Measurements from ENCODE around the gene ZNF629.

The ZNF629 gene

DNA sequence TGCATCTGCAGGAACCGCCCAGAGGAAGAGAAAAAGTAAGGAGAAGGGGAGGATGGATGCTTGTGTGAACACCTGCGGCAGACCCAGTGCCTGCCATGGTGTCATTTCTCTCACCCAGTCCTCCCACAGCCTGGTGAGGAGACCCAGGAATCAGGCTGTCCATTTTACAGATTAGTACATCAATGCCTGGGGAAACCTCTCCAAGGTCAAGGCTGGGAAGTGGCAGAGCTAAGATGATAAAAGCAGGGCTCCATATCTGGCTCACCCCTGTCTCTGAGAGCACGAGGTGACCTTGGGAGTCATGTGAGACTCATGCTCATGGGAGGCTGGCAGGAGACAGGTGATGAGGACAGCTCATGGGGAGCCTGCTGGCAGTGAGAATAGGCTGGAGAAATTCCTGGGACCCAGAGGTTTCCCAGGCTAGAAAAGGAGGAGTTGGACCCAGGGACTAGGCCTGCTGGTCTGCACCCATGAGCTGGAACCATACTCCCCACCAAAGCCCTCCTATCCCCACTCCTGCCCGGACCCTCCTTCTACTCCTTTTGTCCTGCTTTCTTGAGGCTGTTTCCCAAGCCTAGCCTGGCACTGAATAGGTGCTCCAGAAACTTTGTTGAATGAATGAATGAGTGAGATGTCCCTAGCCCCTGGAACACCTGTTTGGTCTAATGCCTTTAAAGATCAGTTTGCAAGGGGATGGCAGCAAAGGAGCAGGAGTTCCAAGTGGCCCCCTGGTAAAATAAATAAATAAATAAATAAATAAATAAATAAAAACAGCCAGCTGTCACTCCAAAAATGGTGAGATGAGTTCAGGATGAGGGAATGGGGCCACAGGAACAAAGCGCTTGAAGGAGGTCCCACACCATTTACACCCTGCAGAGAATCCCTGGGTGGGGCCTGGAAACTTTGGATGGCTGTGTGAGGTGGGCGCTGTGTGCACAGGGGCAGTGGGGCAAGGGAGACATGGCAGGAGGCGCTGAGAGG lies 1.6 kb downstream of the ZNF629 start:
- Histone ChIP-seq H3K79me2 (ENCODE audit: control insufficient read depth, insufficient read depth, low read length, unreplicated experiment) (peaks cover 30% of the 10 kb centered on the region), H3K27me3 (ENCODE audit: insufficient read depth, low read length) (no peaks in the 10 kb centered on the region), H3K27ac (ENCODE audit: low read depth, low read length) (peak overlapping the region; percentile 67; the same call in 1 of the 2 replicates), H3K4me1 (ENCODE audit: control insufficient read depth, insufficient read depth, low read length, unreplicated experiment) (peaks cover 13% of the 10 kb centered on the region), H3K4me3 (ENCODE audit: low read depth, low read length) (peak overlapping the region; percentile 87), H2AFZ (ENCODE audit: low read length, unreplicated experiment) (no peak overlapping the region), H3K36me3 (ENCODE audit: insufficient read depth, low read length) (peaks cover 8% of the 10 kb centered on the region; the same call in 1 of the 2 replicates)

- Histone ChIP-seq H3K4me1 (ENCODE audit: control insufficient read depth, insufficient read depth, low read length, unreplicated experiment) (peaks cover 13% of the 10 kb centered on the region), H3K36me3 (ENCODE audit: insufficient read depth, low read length) (peaks cover 8% of the 10 kb centered on the region; the same call in 1 of the 2 replicates), H3K79me2 (ENCODE audit: control insufficient read depth, insufficient read depth, low read length, unreplicated experiment) (peaks cover 30% of the 10 kb centered on the region), H3K27ac (ENCODE audit: low read depth, low read length) (no peak overlapping the region), H2AFZ (ENCODE audit: low read length, unreplicated experiment) (no peak overlapping the region), H3K4me3 (ENCODE audit: low read depth, low read length) (no peak overlapping the region), H3K27me3 (ENCODE audit: insufficient read depth, low read length) (no peaks in the 10 kb centered on the region)
Observed at GRCh38 chr16:30784215-30784614, 2.8 kb downstream of the ZNF629 start.

DNA sequence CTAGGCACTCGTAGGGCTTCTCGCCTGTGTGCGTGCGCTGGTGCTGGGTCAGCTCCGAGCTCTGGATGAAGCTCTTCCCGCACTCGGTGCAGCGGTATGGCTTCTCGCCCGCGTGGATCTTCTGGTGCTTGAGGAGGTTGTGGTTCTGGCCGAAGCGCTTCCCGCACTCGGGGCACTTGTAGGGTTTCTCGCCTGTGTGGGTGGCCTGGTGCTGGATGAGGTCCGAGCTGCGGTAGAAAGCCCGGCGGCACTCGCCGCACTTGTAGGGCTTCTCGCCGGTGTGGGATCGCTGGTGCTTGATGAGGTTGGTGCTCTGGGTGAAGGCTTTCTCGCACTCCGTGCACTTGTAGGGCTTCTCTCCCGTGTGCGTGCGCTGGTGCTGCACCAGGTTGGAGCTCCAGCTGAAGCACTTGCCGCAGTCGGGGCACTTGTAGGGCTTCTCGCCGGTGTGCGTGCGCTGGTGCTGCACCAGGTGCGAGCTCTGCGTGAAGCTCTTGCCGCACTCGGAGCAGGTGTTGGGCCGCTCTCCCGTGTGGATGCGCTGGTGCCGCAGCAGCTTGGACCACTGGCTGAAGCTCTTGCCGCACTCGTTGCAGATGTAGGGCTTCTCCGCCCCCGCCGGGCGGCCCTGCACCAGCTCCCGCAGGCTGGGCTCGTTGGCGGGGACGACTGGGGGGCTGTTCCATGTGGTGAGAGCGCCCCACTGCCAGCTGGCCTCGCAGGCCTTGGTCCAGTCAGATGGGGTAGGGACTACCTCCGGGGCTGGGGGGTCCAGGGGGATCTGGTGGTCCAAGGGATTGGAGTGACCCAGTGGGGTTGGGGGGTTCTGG lies 3.5 kb downstream of the ZNF629 start:
- Histone ChIP-seq H2AFZ (ENCODE audit: low read length, unreplicated experiment) (no peak overlapping the region), H3K27ac (ENCODE audit: low read depth, low read length) (no peak overlapping the region), H3K4me3 (ENCODE audit: low read depth, low read length) (no peak overlapping the region), H3K4me1 (ENCODE audit: control insufficient read depth, insufficient read depth, low read length, unreplicated experiment) (peaks cover 13% of the 10 kb centered on the region), H3K27me3 (ENCODE audit: insufficient read depth, low read length) (no peaks in the 10 kb centered on the region), H3K36me3 (ENCODE audit: insufficient read depth, low read length) (peaks cover 8% of the 10 kb centered on the region; the same call in 1 of the 2 replicates), H3K79me2 (ENCODE audit: control insufficient read depth, insufficient read depth, low read length, unreplicated experiment) (peaks cover 30% of the 10 kb centered on the region)

- H2AFZ ChIP-seq (ENCODE audit: low read length, unreplicated experiment), result no peak overlapping the region
- H3K27me3 ChIP-seq (ENCODE audit: insufficient read depth, low read length), result no peaks in the 10 kb centered on the region
- H3K36me3 ChIP-seq (ENCODE audit: insufficient read depth, low read length), result peaks cover 8% of the 10 kb centered on the region; the same call in 1 of the 2 replicates
- no peak overlapping the region for H3K27ac ChIP-seq (ENCODE audit: low read depth, low read length)
- peaks cover 30% of the 10 kb centered on the region for H3K79me2 ChIP-seq (ENCODE audit: control insufficient read depth, insufficient read depth, low read length, unreplicated experiment)
- H3K4me1 ChIP-seq (ENCODE audit: control insufficient read depth, insufficient read depth, low read length, unreplicated experiment), result peaks cover 15% of the 10 kb centered on the region
- H3K4me3 ChIP-seq (ENCODE audit: low read depth, low read length), result no peak overlapping the region
Observed at GRCh38 chr16:30782486-30783279, 4.3 kb downstream of the ZNF629 start.

- peaks cover 8% of the 10 kb centered on the region; the same call in 1 of the 2 replicates for H3K36me3 ChIP-seq (ENCODE audit: insufficient read depth, low read length)
- H2AFZ ChIP-seq (ENCODE audit: low read length, unreplicated experiment), result no peak overlapping the region
- no peak overlapping the region for H3K4me3 ChIP-seq (ENCODE audit: low read depth, low read length)
- H3K27me3 ChIP-seq (ENCODE audit: insufficient read depth, low read length), result no peaks in the 10 kb centered on the region
- no peak overlapping the region for H3K27ac ChIP-seq (ENCODE audit: low read depth, low read length)
- peaks cover 15% of the 10 kb centered on the region for H3K4me1 ChIP-seq (ENCODE audit: control insufficient read depth, insufficient read depth, low read length, unreplicated experiment)
- peaks cover 13% of the 10 kb centered on the region for H3K79me2 ChIP-seq (ENCODE audit: control insufficient read depth, insufficient read depth, low read length, unreplicated experiment)
Observed at GRCh38 chr16:30780549-30780948, 6.5 kb downstream of the ZNF629 start.

- Histone ChIP-seq H3K4me3 (ENCODE audit: low read depth, low read length) (no peak overlapping the region), H3K36me3 (ENCODE audit: insufficient read depth, low read length) (peaks cover 8% of the 10 kb centered on the region; the same call in 1 of the 2 replicates), H3K27me3 (ENCODE audit: insufficient read depth, low read length) (no peaks in the 10 kb centered on the region), H3K27ac (ENCODE audit: low read depth, low read length) (no peak overlapping the region), H3K79me2 (ENCODE audit: control insufficient read depth, insufficient read depth, low read length, unreplicated experiment) (peaks cover 8% of the 10 kb centered on the region), H3K4me1 (ENCODE audit: control insufficient read depth, insufficient read depth, low read length, unreplicated experiment) (peaks cover 13% of the 10 kb centered on the region), H2AFZ (ENCODE audit: low read length, unreplicated experiment) (no peak overlapping the region)
Observed at GRCh38 chr16:30780021-30780420, 7.0 kb downstream of the ZNF629 start.

DNA sequence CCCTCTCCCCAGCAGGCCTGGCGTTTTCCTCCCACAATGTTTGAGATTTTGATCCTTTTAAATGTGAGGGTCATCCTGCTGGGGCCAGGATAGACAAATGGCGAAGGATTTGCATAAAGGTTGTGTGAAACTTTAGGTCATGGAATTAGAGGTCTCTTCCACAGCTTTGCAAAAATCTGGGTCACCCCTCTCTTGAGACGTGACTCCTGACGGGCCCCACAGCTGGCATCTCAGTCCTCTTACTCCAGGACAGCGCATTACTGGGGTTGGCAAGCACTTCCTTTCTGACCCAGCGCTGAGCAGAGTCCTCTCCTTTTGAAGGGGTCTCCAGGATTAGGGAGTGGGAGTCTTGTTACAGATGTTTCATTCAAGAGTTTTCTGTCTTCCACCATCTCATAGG lies 7.4 kb downstream of the ZNF629 start:
- H3K79me2 ChIP-seq (ENCODE audit: control insufficient read depth, insufficient read depth, low read length, unreplicated experiment), result peaks cover 4% of the 10 kb centered on the region
- no peak overlapping the region for H3K27ac ChIP-seq (ENCODE audit: low read depth, low read length)
- no peak overlapping the region for H2AFZ ChIP-seq (ENCODE audit: low read length, unreplicated experiment)
- peaks cover 17% of the 10 kb centered on the region for H3K4me1 ChIP-seq (ENCODE audit: control insufficient read depth, insufficient read depth, low read length, unreplicated experiment)
- H3K27me3 ChIP-seq (ENCODE audit: insufficient read depth, low read length), result no peaks in the 10 kb centered on the region
- no peak overlapping the region for H3K4me3 ChIP-seq (ENCODE audit: low read depth, low read length)
- H3K36me3 ChIP-seq (ENCODE audit: insufficient read depth, low read length), result peaks cover 8% of the 10 kb centered on the region; the same call in 1 of the 2 replicates

GRCh38 chr16:30778549-30779244 lies 8.3 kb downstream of the ZNF629 start:
- H2AFZ ChIP-seq (ENCODE audit: low read length, unreplicated experiment), result no peak overlapping the region
- peaks cover 20% of the 10 kb centered on the region for H3K4me1 ChIP-seq (ENCODE audit: control insufficient read depth, insufficient read depth, low read length, unreplicated experiment)
- H3K79me2 ChIP-seq (ENCODE audit: control insufficient read depth, insufficient read depth, low read length, unreplicated experiment), result peaks cover 2% of the 10 kb centered on the region
- H3K4me3 ChIP-seq (ENCODE audit: low read depth, low read length), result no peak overlapping the region
- H3K27me3 ChIP-seq (ENCODE audit: insufficient read depth, low read length), result no peaks in the 10 kb centered on the region
- peak overlapping the region; percentile 39; the same call in 1 of the 2 replicates for H3K27ac ChIP-seq (ENCODE audit: low read depth, low read length)
- peaks cover 8% of the 10 kb centered on the region; the same call in 1 of the 2 replicates for H3K36me3 ChIP-seq (ENCODE audit: insufficient read depth, low read length)

DNA sequence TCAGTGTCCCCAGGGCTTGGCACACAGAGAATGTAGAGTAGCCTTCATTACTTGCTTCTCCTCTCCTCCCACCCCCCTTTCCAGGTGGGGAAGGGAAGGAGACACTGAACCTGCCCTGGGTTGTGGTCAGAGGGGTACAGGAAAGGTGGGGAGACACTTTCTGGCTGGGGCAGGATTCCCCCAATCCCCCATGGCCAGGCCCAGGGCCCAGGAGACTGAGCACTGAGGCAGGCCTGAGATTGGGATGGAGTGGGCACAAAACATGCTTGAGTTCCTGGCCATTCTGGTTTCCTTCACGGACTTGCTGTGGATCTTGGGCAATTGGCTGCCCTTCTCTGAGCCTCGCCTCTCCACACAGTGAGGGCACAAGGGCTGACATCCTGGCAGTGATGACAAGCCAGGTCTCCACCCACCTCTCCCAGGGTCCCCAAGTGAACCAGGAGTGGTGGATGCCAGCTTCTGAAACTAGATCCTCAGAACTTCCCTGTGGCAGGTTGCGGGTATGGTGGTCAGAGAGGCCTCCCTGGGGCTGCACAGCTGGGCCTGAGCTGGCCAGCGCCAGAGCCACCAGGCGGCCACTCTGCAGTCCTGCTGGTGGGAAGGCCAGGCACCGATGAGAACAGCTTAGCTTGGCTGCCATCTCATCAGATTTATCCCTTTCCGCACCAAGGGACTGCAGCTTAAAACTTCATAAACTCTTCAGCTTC lies 9.3 kb downstream of the ZNF629 start:
- Histone ChIP-seq H3K79me2 (ENCODE audit: control insufficient read depth, insufficient read depth, low read length, unreplicated experiment) (peaks cover 2% of the 10 kb centered on the region), H3K4me1 (ENCODE audit: control insufficient read depth, insufficient read depth, low read length, unreplicated experiment) (peaks cover 20% of the 10 kb centered on the region), H2AFZ (ENCODE audit: low read length, unreplicated experiment) (no peak overlapping the region), H3K36me3 (ENCODE audit: insufficient read depth, low read length) (peaks cover 8% of the 10 kb centered on the region; the same call in 1 of the 2 replicates), H3K27me3 (ENCODE audit: insufficient read depth, low read length) (no peaks in the 10 kb centered on the region), H3K27ac (ENCODE audit: low read depth, low read length) (peak overlapping the region; percentile 39; the same call in 1 of the 2 replicates), H3K4me3 (ENCODE audit: low read depth, low read length) (no peak overlapping the region)
